ENCODE data around the gene COL4A1.

- TF ChIP-seq POLR2AphosphoS5 (IDR thresholded peaks at IDR 0.05; ENCODE audit: low read depth) (no peak), CTCF (IDR thresholded peaks at IDR 0.05; ENCODE audit: insufficient read depth, low read length) (no peak), SPI1 (IDR thresholded peaks at IDR 0.05; ENCODE audit: borderline replicate concordance, low read depth) (no peak)
These were observed 76.2 kb downstream of the COL4A1 start for GRCh38 chr13:110230661-110231347.
